G401 (cell line): Measurements from ENCODE around the gene WDR77. TPM values are rescaled to one million over a fixed set of nuclear protein-coding genes. Genes with fewer than 3 reads are reported as not detected.

Experiments used
- DNase-seq: peaks from one replicate; pipeline ENCODE4 v3.0.0-alpha.2; 2015; ENCODE audit warnings: low spot score
- in situ Hi-C: cut with HindIII; loops from 2 replicates; pipeline ENCODE4 v1.10.0; 2016; ENCODE audit warnings: low sequenced_read_pairs, mixed read lengths
- total RNA-seq: library from RNA; depleted of rRNA; stranded (reverse); fragments of >200 nt; shearing (Covaris generic); gene quantifications from 2 replicates; pipeline ENCODE4 v1.2.3, GENCODE V29; 2014; rRNA removed

WDR77 gene
- total RNA-seq: 89.2 and 134 TPM in 2 replicates

DNA sequence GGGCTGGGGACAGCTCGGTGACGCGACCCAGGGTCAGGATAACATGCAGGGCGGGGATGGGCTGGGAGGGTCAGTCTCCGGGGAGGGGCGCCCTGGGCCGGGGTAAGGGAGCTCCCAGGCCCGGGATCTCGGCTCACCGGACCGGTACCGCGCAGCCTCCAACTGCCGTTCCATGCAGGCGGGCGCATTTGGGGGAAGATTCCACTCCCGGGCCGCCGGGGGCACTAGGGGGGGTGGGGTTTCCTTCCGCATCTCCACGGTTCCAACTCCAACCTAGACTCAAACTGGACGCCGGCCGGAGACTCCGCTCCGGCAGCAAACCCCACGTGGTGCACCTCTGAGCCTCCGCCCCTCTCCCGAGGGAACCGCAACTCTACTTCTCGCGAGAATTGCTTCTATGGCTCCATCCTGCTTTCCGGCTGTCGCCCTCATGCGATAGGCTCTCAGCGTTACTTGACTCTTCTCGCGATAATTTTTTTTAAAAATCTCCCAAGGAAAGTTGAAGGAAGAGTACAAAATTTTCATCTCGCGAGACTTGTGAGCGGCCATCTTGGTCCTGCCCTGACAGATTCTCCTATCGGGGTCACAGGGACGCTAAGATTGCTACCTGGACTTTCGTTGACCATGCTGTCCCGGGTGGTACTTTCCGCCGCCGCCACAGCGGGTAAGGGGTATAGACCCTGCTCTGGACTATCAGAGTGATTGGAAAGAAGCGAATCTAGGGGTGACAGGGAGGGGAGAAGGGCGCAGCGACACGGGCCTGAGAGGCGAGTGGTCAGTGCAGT lies at the start of gene WDR77, which contains the start of gene ATP5PB:
WDR77 (minus strand) TSS at position 339 of the 785 bp plus-strand sequence; CDS start at position 252, 87 bp downstream.
ATP5PB (plus strand) TSS at position 547 of the 785 bp plus-strand sequence; CDS start at position 625, 78 bp downstream.
- peak; percentile 99 for DNase-seq
- in situ Hi-C loops: no loop called here

DNA sequence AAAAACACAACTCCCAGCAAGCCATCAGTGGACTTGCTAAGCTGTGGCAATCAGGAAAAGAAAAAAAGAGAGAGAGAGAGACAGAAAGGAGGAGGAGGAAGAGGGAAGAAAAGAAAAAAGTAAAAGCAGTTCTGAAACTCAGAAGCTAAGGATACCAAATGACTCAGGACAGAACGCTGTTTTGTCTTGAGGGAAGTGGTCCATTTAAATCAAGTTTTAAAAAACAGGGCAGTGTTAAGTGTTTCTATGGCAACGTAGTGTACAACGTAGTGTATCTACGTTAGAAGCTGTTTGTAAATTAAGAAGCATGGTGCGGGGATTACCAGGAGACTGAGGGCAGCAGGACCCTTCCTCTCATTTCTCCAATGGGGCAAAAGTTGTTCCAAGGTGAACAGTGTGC lies 48.5 kb upstream of the WDR77 start:
- DNase-seq: no peak
- in situ Hi-C loops: no loop called here

DNA sequence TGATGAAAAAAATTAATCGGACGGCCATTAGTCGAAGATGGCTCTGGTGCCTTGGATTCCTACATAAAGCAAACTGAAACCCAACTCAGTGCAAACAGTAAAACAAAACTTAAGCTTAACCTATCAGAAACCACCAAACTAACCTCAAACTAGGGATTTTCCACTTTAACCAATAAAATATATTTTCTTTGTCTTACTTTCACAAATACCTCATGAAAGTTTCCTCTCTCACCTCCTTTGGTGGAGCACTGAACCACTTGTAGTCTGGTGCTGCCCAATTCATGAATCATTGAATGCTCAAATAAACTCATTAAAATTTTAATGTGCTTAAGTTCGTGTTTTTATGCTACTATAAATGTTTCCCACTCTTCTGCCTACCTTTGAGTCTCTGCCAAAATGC lies 47.3 kb upstream of the WDR77 start:
- in situ Hi-C loops: no loop called here
- no peak for DNase-seq

DNA sequence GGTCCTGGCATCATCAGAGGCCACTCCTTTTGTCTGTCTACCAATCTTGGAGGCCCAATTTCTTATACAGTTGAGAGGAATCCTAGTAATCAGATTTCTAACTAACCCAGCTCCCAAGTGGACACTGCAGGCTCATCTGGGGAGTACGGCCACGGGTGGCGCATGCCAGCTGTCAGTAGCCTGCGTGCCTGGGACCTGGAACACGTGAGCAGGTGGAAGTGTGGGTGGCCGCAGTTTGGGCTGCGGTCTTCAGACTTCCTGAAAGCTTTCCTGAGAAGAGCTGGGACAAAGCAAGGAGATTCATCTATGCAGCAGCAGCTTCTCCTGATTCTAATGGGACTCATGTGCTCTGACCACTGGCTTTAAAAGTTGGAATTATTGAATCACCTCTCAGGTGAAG lies 42.0 kb upstream of the WDR77 start:
- in situ Hi-C loops: no loop called here

GRCh38 chr1:111490220-111490619 lies 41.2 kb upstream of the WDR77 start:
- in situ Hi-C loops: no loop called here
- no peak for DNase-seq

More for the DNA sequence above, 42.0 kb upstream of the WDR77 start:
- DNase-seq: no peak

- DNase-seq: no peak
- in situ Hi-C loops: no loop called here
Measured at GRCh38 chr1:111489604-111490003, 40.5 kb upstream of the WDR77 start.

- in situ Hi-C loops: no loop called here
- DNase-seq: no peak
Measured at GRCh38 chr1:111488669-111489068, 39.6 kb upstream of the WDR77 start.

GRCh38 chr1:111487133-111487532 lies 38.1 kb upstream of the WDR77 start:
- DNase-seq: no peak

GRCh38 chr1:111486431-111486830 lies 37.4 kb upstream of the WDR77 start:
- DNase-seq: no peak
- in situ Hi-C loops: no loop called here

More at GRCh38 chr1:111487133-111487532, 38.1 kb upstream of the WDR77 start:
- in situ Hi-C loops: no loop called here

DNA sequence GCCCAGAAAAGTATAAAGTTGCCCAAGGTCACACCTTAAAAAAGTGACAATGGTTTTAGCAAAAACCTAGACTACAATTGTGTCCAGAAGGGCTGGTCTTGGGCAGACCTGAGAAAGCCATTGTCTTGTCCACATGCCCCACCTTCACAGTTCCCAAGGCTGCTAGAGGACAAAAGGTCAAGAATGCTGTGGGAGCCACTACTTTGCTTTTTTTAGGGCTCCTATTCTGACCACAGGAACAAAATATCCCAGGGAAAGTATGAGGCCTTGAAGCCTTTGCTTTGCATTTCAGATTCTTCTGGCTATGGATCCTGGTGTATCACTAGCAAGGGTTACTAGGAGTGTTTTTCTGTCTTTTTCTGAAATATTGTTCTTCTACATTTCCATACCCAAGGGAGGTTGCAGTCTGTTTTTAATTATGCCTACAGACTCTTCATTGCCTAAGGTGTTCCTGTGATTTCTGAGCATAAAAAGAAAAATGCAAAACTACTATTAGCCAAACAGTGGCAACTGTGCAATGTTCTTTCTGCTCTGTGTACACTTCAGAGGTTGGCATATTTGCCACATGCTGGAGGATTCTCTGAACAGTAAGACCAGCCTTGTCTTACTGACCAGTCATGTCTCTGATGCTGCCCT lies 35.5 kb upstream of the WDR77 start:
- in situ Hi-C loops: no loop called here
- no peak for DNase-seq

- DNase-seq: no peak
- in situ Hi-C loops: no loop called here
Measured at GRCh38 chr1:111483876-111484275, 34.8 kb upstream of the WDR77 start.

- in situ Hi-C loops: no loop called here
- no peak for DNase-seq
Measured at GRCh38 chr1:111483166-111483565, 34.1 kb upstream of the WDR77 start.

DNA sequence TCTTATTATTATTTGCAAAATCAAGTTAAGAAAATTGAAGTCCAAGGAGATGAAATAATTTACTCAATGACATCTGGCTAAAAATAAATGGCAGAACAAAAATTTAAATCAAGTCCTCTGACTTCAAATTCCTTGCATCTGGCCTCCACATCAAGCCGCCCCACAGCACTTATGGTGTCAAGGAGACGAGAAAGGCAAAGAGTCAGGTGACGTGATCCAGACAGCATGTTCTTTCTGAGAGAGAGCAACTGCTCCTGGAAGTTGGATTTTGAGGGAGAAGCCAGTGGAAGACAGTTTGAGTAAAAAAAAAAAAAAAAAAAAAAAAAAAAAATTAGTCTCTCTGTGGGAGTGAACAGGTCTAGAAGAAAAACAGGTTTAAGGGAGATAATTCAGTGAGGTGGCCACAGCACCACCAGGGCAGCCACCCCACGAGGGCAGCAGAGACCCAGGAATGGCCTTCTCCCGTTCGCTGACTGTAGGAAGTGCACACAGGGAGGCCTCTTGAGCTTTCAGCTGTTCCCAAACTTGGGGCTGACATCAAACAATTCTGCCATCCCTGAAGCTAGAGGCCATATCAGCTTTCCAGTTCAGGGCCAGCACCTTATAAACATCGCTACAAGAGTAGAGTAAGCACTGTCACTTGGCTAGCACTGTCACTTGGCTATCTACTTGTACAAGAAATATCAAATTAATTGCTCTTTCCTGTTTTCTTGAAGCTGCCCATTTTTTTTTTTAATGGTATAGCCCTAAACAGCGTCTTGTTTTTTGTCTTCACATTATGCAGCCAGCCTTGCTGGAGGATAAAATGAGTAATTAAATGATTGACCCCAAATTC lies 32.5 kb upstream of the WDR77 start:
- in situ Hi-C loops: no loop called here
- DNase-seq: peak; percentile 43

- in situ Hi-C loops: no loop called here
- no peak for DNase-seq
Measured at GRCh38 chr1:111480674-111481073, 31.6 kb upstream of the WDR77 start.

- in situ Hi-C loops: no loop called here
- DNase-seq: no peak
Measured at GRCh38 chr1:111476761-111477309, 27.8 kb upstream of the WDR77 start.

DNA sequence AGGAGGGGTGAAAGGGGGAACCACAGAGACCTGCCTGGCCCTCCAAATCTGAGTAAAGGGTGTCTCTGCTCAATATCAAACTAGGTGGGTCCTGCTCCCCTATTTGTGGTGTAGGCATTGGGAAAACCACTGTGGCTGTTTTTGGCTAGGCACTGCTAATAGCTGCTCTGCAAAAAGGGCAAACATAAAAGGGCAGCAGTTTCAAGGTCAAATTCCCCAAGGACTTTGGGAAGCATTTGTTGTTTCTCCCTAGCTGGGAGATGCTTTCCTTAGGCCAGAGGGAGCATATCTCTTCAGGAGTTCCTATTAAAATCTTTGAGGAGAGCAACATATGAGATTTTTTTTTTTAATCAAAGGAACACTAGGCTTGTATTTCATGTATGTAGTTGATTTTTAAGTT lies 27.2 kb upstream of the WDR77 start:
- in situ Hi-C loops: no loop called here
- DNase-seq: no peak

DNA sequence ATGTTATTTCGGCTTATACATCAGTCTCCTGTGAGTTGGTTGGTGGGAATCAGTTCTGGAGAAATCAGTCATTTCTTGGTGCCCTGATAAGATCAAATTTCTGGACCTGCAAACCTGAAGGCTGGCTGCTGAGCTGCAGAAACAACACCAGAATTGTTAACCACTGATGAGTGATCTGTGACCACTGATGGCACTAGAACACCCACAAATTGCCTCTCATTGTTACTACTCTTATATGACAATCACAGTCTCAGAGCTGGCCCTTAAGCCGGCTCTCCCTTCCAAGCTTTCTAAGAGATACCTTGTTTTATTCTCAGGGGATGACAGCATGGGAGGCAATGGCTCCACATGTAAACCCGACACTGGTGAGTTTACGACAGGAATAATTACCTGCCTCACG lies 26.6 kb upstream of the WDR77 start:
- in situ Hi-C loops: no loop called here
- no peak for DNase-seq

DNA sequence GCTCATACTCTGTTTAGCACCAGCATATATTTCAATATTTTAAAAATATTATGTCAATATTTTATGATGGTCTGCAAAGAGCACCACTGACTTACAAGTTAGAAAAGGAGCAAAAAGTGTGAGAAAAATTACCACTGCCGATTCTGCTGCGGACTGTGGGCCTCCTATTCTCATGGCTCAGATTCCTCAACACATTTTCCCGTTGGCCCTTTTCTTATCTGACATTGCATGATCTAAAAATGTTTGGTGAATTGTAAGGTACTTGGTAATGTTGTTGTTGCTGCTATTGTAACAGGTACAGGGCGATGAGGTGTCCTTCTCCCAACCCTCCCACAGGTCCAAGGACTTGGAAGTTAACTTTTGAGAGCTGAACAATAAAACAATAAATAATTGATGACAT lies 25.5 kb upstream of the WDR77 start:
- no peak for DNase-seq
- in situ Hi-C loops: no loop called here

- no peak for DNase-seq
- in situ Hi-C loops: no loop called here
Measured at GRCh38 chr1:111474106-111474505, 25.1 kb upstream of the WDR77 start.
